GM18511 (cell line): ENCODE data around the gene ASIC3.

Experiments used
- ATAC-seq: cut with Tn5 transposase; IDR thresholded peaks from one replicate; pipeline ENCODE4 v1.9.1; 2021; ENCODE audit warnings: mild to moderate bottlenecking, moderate library complexity; ENCODE audit not compliant: unreplicated experiment

Gene ASIC3

GRCh38 chr7:151100921-151101320 lies 52.6 kb downstream of the ASIC3 start:
- ATAC-seq: no peak

- no peak for ATAC-seq
Measured at GRCh38 chr7:151101621-151102396, 53.5 kb downstream of the ASIC3 start.
